Measurements from ENCODE around the gene CAVIN2.

The CAVIN2 gene

GRCh38 chr2:191838526-191838925, 8.4 kb downstream of the CAVIN2 start:
- TF ChIP-seq EZH2phosphoT487 (IDR thresholded peaks at IDR 0.05; ENCODE audit: borderline replicate concordance) = no peak
- no peak for TF ChIP-seq CTCF (conservative IDR thresholded peaks at IDR 0.05; ENCODE audit: low read length)
- H3K4me2 ChIP-seq (ENCODE audit: low read depth, low read length, poor library complexity, severe bottlenecking) = no peak overlapping the region
- H3K79me2 ChIP-seq (ENCODE audit: insufficient read depth, low read length) = no peaks in the 10 kb centered on the region
- H3K4me3 ChIP-seq (ENCODE audit: low read length, poor library complexity, severe bottlenecking) = no peak overlapping the region
- H2AFZ ChIP-seq (ENCODE audit: low read length) = peak overlapping the region; percentile 10; the same call in 1 of the 2 replicates
- H3K36me3 ChIP-seq (ENCODE audit: insufficient read depth, low read length) = no peaks in the 10 kb centered on the region
- H3K27me3 ChIP-seq (ENCODE audit: insufficient read depth, low read length, poor library complexity, severe bottlenecking) = no peaks in the 10 kb centered on the region
- no peak overlapping the region for H3K9ac ChIP-seq (ENCODE audit: low read depth, low read length, poor library complexity, severe bottlenecking)
- no peaks in the 10 kb centered on the region for H4K20me1 ChIP-seq (ENCODE audit: insufficient read depth, low read length, poor library complexity, severe bottlenecking)
- no peaks in the 10 kb centered on the region for H3F3A ChIP-seq (ENCODE audit: low read depth)
- no peaks in the 10 kb centered on the region for H3K9me3 ChIP-seq (ENCODE audit: insufficient read depth, low read depth, low read length)
- no peaks in the 10 kb centered on the region for H3K9me2 ChIP-seq (replicated peaks; ENCODE audit: low read depth, low read length)
- H3K4me1 ChIP-seq (ENCODE audit: insufficient read depth, low read length, poor library complexity, severe bottlenecking) = peaks cover 9% of the 10 kb centered on the region

- Histone ChIP-seq H2AFZ (ENCODE audit: low read length) (peak overlapping the region; percentile 71), H3K9me2 (replicated peaks; ENCODE audit: low read depth, low read length) (no peaks in the 10 kb centered on the region)
These were observed 9.8 kb downstream of the CAVIN2 start for GRCh38 chr2:191836853-191837769.

GRCh38 chr2:191836471-191836852, 10.4 kb downstream of the CAVIN2 start:
- H3K9me3 ChIP-seq (ENCODE audit: insufficient read depth, low read depth, low read length) = no peaks in the 10 kb centered on the region
- H3K79me2 ChIP-seq (ENCODE audit: insufficient read depth, low read length) = no peaks in the 10 kb centered on the region
- no peaks in the 10 kb centered on the region for H3K9me2 ChIP-seq (replicated peaks; ENCODE audit: low read depth, low read length)
- H2AFZ ChIP-seq (ENCODE audit: low read length) = peak overlapping the region; percentile 71; the same call in 1 of the 2 replicates
- H3K4me1 ChIP-seq (ENCODE audit: insufficient read depth, low read length, poor library complexity, severe bottlenecking) = peaks cover 9% of the 10 kb centered on the region
- H3F3A ChIP-seq (ENCODE audit: low read depth) = no peaks in the 10 kb centered on the region
- no peak overlapping the region for H3K4me3 ChIP-seq (ENCODE audit: low read length, poor library complexity, severe bottlenecking)
- H3K9ac ChIP-seq (ENCODE audit: low read depth, low read length, poor library complexity, severe bottlenecking) = no peak overlapping the region
- H3K27me3 ChIP-seq (ENCODE audit: insufficient read depth, low read length, poor library complexity, severe bottlenecking) = no peaks in the 10 kb centered on the region
- TF ChIP-seq EZH2phosphoT487 (IDR thresholded peaks at IDR 0.05; ENCODE audit: borderline replicate concordance) (no peak), CTCF (conservative IDR thresholded peaks at IDR 0.05; ENCODE audit: low read length) (no peak)
- no peaks in the 10 kb centered on the region for H3K36me3 ChIP-seq (ENCODE audit: insufficient read depth, low read length)
- no peak overlapping the region for H3K4me2 ChIP-seq (ENCODE audit: low read depth, low read length, poor library complexity, severe bottlenecking)
- H4K20me1 ChIP-seq (ENCODE audit: insufficient read depth, low read length, poor library complexity, severe bottlenecking) = no peaks in the 10 kb centered on the region

More at GRCh38 chr2:191836853-191837769, 9.8 kb downstream of the CAVIN2 start:
- no peaks in the 10 kb centered on the region for H3K9me3 ChIP-seq (ENCODE audit: insufficient read depth, low read depth, low read length)
- no peak for TF ChIP-seq CTCF (conservative IDR thresholded peaks at IDR 0.05; ENCODE audit: low read length)
- TF ChIP-seq EZH2phosphoT487 (IDR thresholded peaks at IDR 0.05; ENCODE audit: borderline replicate concordance) = no peak
- no peak overlapping the region for H3K4me3 ChIP-seq (ENCODE audit: low read length, poor library complexity, severe bottlenecking)
- H3K36me3 ChIP-seq (ENCODE audit: insufficient read depth, low read length) = no peaks in the 10 kb centered on the region
- H3K4me1 ChIP-seq (ENCODE audit: insufficient read depth, low read length, poor library complexity, severe bottlenecking) = peaks cover 9% of the 10 kb centered on the region
- no peaks in the 10 kb centered on the region for H3K27me3 ChIP-seq (ENCODE audit: insufficient read depth, low read length, poor library complexity, severe bottlenecking)
- no peaks in the 10 kb centered on the region for H3F3A ChIP-seq (ENCODE audit: low read depth)
- no peak overlapping the region for H3K9ac ChIP-seq (ENCODE audit: low read depth, low read length, poor library complexity, severe bottlenecking)
- H3K4me2 ChIP-seq (ENCODE audit: low read depth, low read length, poor library complexity, severe bottlenecking) = no peak overlapping the region
- H4K20me1 ChIP-seq (ENCODE audit: insufficient read depth, low read length, poor library complexity, severe bottlenecking) = no peaks in the 10 kb centered on the region
- no peaks in the 10 kb centered on the region for H3K79me2 ChIP-seq (ENCODE audit: insufficient read depth, low read length)
